HG03432 (cell line): ENCODE data around the gene ST3GAL2.
"Not testable (repeated sequence)": the region's sequence is repeated elsewhere in the genome, so short reads cannot be mapped to it uniquely, and the experiment has no call there.

Experiments
- ATAC-seq: cut with Tn5 transposase; IDR thresholded peaks from one replicate; pipeline ENCODE4 v1.9.1; 2021; ENCODE audit warnings: mild to moderate bottlenecking, moderate library complexity; ENCODE audit not compliant: unreplicated experiment

ST3GAL2 gene

DNA sequence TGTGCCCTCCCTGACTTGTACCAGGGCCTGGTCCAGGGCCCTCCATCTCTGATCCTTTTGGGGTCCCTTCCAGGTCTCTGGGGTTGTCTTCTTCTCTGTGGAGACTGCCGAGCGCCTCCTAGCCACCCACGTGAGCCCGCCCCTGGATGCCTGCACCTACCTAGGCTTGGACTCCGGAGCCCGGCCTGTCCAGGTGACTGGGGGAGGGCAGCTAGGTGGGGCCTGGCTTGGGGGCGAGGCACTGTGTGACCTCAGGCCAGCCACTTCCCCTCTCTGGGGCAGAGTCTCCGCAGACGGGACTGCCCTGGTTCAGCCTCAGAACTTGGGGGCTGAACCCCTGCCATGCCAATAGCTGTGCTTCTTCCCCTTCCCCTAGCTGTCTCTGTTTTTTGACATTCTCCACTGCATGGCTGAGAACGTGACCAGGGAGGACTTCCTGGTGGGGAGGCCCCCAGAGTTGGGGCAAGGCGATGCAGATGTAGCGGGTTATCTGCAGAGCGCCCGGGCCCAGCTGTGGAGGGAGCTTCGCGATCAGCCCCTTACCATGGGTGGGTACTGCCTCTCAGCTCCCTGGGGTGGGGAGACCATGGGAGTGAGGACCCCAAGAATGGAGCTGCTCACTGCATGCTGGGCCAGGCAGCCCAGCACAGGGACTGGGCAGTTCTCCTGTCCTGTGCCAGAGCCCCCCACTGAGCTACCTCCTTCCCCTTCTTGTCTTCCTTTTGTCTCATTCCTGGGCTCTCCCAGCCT is 30.1 kb upstream of the ST3GAL2 start:
- ATAC-seq: no peak

DNA sequence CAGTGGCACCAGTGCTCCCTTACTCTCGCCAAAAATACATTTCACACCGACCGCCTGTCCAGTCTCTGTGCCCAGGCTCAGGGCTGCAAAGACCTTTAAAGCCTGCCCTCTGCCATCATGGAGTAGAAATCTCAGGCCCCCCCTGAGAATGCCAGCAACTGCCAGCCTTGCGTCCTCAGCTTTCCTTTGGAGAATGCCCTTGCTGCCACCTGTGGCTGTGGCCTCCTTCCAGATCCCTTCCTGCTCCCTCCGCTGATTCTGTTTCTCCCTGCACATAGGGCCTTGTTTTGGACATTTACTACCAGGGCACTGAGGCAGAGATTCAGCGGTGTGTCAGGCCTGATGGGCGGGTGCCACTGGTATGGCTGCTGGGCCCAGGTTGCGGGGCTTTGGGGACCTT is 28.7 kb upstream of the ST3GAL2 start:
- ATAC-seq: no peak

- no peak for ATAC-seq
Measured at GRCh38 chr16:70467113-70467512, 28.2 kb upstream of the ST3GAL2 start.

DNA sequence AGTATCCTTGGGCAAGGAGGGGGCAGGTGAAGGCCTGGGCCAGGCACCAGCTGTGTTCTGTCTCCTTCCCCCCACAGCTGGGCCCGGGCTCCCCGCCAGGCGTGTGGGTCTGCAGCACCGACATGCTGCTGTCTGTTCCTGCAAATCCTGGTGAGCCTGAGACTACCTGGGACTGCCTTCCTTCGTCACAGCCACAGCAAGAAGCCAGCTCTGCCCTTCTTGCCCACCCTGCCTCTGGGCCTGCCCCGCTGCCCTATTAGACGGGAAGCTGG is 27.8 kb upstream of the ST3GAL2 start:
- no peak for ATAC-seq

DNA sequence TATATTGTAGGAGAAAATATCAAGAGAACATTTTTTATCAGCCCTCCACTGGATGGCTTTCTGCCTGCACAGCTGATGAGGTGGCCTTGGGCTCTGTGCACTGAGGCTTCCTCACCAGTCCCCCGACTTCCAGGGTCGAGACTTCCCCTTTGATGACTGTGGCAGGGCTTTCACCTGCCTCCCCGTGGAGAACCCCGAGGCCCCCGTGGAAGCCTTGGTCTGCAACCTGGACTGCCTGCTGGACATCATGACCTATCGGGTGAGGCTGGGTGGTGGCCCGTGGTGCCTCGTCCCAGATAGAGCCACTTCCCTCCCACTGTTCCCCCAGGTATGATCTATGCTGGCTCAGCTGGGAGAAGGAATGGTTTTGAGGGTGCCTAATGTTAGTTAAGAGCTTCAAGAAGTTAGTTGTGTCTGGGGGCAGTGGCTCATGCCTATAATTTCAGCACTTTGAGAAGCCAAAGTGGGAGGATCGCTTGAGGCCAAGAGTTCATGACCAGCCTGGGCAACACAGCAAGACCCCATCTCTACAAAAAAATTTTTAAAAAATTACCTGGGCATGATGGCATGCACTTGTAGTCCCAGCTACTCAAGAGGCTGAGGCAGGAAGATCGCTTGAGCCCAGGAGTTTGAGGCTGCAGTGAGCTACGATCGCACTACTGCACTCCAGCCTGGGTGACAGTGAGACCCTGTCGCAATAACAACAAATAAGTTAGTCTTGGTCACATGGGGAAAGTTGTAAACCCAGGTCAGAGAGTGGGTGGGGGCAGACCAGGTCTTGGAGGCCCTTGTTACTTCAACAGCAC is 27.3 kb upstream of the ST3GAL2 start:
- ATAC-seq: no peak

- ATAC-seq: no peak
Measured at GRCh38 chr16:70463235-70463634, 24.3 kb upstream of the ST3GAL2 start.

DNA sequence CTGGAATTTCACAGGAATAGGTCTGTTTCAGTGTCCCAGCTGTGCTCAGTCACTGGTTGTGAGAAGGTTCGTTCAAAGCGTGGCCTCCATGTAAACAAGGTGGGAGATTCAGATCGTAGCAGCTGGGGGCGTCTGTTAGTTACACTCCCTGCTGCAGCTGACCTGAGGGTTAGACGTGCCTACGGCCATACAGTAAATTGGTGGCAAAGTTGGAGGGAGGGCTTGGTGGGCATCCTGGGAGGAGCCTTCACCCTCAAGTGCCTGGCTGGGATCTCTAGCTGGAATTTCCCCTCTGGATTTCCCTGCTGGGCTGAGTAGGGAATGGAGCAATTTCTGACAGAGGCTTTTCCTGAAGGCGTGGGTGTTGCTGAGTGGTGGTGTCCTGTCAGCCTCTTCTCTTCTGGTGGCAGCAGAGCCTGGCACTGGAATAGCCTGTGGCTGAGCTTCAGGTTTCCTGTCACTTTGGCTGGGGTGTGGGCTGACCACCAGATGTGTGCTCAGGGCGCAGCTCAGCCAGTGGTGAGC is 21.9 kb upstream of the ST3GAL2 start:
- no peak for ATAC-seq

DNA sequence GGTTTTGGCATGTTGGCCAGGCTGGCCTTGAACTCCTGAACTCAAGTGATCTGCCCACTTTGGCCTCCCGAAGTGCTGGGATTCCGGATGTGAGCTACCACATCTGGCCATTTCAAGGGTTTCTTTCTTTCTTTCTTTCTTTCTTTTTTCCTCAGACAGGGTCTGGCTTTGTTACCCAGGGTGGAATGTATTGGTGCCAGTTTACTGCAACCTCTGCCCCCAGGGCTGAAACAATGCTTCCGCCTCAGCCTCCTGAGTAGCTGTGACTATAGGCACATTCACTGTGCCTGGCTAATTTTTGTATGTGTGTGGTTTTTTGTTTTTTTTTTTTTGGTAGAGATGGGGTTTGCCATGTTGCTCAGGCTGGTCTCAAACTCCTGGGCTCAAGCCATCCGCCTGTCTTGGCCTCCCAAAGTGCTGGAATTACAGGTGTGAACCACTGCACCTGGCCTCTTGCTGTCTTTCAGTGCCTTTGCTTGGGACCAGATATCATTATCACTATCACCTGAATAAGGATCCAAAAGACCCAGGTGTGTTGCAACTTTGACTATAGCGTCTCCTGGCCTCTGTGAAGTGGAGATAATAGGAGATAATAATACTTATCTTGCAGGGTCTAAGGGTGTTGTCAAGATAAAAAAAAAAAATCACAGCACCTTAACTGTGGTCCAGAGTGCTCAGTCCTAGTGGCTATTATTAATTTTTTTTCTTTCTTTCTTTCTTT is 18.7 kb upstream of the ST3GAL2 start:
- no peak for ATAC-seq

- no peak for ATAC-seq
Measured at GRCh38 chr16:70455910-70456309, 17.0 kb upstream of the ST3GAL2 start.

DNA sequence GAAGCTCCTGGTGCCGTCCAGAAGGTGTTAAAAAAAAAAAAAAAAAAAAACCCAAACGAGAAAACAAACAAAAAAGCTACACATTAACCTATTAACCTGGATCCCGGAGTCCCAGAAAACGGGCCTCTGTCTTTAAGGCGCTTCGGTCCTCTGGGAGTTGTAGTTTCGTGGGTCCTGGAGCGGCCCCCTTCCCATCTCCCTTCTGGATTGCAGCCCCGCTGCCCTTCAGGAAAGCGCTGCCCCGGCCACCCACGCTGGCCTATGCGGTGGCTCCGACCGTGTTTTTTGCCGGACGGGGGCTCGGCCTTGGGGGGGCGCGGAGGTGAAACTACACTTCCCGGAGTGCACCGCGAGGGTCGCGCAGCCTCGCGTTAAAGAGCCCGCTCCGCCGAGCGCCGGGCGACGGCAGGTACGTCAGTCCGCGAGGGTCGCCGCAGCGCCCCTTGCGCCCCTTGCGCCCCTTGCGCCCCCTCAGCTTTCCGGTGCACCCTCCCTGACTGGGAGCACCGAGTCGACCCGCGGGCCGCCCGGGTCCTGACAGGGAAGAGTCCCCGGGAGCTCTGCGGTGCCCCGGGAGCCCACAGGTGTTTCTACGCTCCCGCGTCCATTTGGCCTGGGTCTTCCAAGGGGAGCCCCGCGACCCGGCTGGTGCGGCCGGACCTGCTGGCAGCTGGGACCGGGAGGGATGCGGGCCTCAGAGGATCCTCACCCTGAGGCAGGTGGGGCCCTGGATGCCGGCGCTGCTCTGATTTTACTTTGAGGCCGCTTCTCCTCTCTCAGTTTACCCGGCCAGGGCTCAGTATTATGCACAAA is 15.5 kb upstream of the ST3GAL2 start, which contains the start of gene FCSK:
FCSK (plus strand) TSS at position 374 of the 813 bp plus-strand sequence. CDS start 8,596 bp downstream, outside the sequence.
- peak; percentile 91 for ATAC-seq

DNA sequence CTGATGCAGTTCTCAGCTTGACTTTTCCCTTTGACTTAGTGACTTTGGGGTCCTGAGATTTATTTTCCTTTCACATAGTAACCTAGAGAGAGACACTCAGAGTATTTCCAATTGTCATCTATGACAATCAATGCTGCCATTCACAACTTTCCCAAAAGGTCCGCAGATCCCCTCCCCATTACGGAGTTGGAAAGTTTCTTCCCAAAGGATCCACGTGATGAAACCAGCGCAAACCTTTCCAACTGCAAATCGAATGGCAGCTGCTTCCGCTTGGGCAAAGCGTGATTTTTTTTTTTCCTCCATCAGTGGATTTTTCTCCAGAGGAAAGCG is 15.0 kb upstream of the ST3GAL2 start:
- ATAC-seq: peak; percentile 13

DNA sequence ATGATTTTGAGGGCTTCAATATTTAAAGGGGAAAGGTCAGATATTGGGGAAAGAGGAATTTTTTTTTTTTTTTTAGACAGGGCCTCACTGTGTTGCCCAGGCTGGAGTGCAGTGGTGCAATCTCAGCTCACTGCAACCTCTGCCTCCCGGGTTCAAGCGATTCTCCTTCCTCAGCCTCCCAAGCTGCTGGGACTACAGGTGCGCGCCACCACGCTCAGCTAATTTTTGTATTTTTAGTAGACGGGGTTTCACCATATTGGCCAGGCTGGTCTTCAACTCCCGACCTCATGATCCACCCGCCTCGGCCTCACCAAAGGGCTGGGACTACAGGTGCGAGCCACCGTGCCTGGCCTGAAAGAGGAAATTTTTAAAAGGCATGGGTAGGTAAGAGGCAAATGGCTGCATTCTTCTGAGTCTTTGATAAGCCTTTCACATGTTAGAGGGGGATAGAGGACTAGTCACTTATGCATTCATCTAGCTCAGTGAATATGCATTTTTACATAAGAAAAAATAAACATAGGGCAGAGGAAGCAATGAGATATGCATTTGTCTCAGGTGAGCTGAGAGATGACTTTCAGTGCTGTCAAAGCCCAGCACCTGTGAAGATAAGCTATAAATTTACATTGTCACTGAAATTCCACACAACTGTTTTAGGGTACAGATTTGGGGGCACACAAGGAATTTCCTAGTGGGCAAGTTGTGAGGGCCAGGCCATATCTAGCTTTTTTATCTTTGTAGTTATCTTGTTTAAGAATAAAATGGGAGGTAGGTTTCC is 14.4 kb upstream of the ST3GAL2 start:
- no peak for ATAC-seq

DNA sequence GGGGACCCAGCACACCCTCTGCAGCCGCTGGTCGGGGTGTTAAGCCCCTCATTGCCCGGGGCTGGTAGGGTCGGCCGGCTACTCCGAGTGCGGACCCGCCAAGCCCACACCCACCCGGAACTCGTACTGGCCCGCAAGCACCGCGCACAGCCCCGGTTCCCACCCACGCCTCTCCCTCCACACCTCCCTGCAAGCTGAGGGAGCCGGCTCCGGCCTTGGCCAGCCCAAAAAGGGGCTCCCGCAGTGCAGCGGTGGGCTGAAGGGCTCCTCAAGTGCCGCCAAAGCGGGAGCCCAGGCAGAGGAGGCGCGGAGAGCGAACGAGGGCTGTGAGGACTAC is 12.1 kb upstream of the ST3GAL2 start:
- ATAC-seq: not testable (repeated sequence)

DNA sequence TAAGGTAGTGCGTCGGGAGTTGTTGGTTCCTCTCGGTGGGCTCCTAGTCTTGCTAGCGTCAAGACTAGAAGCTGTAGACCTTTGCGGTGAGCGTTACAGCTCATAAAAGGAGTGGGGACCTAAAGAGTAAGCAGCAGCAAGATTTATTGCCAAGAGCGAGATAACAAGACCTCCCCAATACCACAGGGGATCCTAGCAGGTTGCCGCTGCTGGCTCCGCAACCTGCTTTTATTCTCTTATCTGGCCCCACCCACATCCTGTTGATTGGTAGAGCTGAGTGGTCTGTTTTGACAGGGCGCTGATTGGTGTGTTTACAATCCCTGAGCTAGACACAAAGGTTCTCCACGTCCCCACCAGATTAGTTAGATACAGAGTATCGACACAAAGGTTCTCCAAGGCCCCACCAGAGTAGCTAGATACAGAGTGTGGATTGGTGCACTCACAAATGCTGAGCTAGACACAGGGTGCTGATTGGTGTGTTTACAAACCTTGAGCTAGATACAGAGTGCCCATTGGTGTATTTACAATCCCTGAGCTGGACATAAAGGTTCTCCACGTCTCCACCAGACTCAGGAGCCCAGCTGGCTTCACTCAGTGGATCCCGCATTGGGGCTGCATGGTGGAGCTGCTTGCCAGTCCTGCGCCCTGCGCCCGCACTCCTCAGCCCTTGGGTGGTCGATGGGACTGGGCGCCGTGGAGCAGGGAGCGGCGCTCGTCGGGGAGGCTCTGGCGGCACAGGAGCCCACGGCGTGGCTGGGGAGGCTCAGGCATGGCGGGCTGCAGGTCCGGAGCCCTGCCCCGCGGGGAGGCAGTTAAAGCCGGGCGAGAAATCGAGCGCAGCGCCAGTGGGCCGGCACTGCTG is 11.5 kb upstream of the ST3GAL2 start:
- ATAC-seq: not testable (repeated sequence)

- ATAC-seq: no peak
Measured at GRCh38 chr16:70448075-70448474, 9.2 kb upstream of the ST3GAL2 start.

GRCh38 chr16:70444249-70445063 is 5.6 kb upstream of the ST3GAL2 start:
- ATAC-seq: no peak

DNA sequence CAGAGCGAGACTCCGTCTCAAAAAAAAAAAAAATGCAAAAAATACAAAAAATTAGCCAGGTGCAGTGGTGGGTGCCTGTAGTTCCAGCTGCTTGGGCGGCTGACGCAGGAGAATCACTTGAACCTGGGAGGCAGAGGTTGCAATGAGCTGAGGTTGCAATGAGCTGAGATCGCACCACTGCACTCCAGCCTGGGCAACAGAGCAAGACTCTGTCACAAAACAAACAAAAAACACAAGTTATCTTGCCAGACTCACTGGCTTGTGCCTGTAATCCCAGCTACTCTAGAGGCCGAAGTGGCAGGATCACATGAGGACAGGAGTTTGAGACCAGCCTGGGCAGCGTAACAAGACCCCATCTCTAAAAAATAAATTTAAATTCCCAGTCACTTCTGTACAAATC is 3.4 kb upstream of the ST3GAL2 start:
- ATAC-seq: no peak

DNA sequence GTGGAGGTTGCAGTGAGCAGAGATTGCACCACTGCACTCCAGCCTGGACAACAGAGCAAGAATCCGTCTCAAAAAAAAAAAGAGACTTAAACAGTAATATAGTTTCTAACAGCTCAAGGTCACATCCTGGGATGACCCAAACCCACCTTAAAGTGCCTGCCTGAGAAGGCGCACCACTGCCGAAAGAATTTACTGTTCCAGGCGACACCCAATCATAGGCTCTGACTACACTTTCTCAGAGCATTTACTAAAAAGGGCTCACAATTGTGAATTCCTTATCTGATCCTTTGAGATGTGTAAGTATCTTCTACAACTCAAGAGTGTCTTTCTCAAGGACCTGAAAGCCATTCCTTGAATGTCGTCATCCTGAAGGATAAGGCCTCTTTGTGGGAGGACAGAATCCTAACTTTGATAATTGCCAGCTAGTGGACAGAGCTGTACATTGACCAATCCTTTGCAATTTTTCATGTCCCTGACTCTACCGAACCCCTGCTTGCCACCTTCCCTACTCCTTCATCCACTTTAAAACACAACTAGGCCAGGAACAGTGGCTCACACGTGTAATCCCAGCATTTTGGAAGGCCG is 2.6 kb upstream of the ST3GAL2 start:
- ATAC-seq: no peak
